Activated naive CD4-positive, alpha-beta T cell treated with Interleukin-2 at 50 U/mL for 16 hours (primary cell): ENCODE results near the gene LIG3.
"Not testable (repeated sequence)": the region's sequence is repeated elsewhere in the genome, so short reads cannot be mapped to it uniquely, and the experiment has no call there.

Experiments
- DNase-seq: peaks from one replicate; pipeline ENCODE4 v3.0.0-alpha.2; 2020

LIG3 gene

GRCh38 chr17:35000965-35001364, 20.7 kb downstream of the LIG3 start:
- not testable (repeated sequence) for DNase-seq

GRCh38 chr17:35001549-35001948, 21.2 kb downstream of the LIG3 start:
- no peak for DNase-seq

DNA sequence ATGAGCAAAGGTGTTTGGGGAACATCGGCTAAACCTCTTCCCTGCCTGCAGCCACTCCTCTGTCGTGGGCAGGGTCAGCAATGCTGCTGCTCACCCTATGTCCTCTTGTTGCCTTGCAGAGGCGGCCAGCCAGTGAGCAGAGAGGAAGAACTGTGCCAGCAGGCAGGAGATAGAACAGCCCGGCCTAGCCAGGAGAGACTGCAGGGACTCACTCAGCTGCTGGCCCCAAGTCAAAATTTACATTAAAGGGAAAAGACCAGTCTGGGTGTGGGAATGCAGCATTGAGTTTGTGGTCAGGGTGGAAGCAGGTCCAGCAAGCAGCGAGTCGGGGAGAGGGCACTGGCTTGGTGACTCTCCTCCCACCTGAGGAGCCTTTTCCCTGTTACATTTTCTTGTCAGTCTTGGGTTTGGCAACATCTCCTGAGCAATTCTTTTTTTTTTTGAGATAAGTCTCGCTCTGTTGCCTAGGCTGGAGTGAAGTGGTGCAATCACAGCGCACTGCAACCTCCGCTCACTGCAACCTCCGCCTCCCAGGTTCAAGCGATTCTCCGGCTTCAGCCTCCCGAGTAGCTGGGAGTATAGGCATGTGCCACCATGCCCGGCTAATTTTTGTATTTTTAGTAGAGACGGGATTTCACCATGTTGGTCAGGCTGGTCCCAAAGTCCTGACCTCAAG, 22.7 kb downstream of the LIG3 start:
- no peak for DNase-seq

DNA sequence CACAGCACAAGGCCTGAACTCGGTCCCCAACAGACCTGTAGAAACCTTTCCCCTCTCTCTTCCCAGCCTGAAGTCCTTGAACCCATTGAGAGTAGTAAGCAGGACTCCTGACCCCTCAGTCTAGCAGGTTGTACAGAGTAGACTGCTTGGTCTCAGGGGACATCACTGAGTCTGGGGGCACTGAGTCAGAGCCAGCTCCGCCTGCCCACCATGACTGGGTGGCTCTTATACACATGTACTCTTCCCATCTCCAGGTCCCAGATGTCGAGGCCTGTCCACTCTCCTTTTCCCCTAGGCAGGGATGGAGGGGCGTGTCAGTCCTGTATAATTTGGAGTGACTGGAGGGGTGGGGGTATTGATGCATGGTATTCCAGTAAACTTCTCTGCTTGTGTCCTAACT, 23.5 kb downstream of the LIG3 start:
- no peak for DNase-seq

GRCh38 chr17:35006345-35006744, 26.0 kb downstream of the LIG3 start:
- DNase-seq, result no peak

GRCh38 chr17:35006961-35007360, 26.6 kb downstream of the LIG3 start:
- no peak for DNase-seq

GRCh38 chr17:35010093-35010492, 29.8 kb downstream of the LIG3 start:
- DNase-seq, result no peak

GRCh38 chr17:35011671-35012216, 31.4 kb downstream of the LIG3 start:
- DNase-seq, result no peak

GRCh38 chr17:35016369-35016768, 36.1 kb downstream of the LIG3 start:
- DNase-seq, result no peak

DNA sequence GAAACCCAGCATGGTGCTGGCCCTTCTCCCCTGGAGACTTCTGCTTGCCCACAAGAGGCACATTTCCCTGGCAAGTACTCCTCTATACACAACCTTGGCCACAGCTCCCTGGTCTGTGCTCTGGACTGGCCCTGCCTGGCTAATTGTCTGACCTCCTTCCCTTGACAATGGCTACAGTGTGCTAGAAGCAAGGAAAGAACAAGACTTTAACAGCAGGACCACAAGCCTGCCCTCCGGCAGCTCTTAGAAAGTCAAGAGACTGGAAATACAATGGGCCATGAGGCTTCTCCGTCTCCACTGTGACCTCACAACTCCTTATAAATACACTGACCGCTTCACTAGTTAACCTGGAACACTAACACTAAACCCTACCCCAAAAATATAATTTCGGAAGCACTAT, 36.7 kb downstream of the LIG3 start:
- DNase-seq, result no peak

DNA sequence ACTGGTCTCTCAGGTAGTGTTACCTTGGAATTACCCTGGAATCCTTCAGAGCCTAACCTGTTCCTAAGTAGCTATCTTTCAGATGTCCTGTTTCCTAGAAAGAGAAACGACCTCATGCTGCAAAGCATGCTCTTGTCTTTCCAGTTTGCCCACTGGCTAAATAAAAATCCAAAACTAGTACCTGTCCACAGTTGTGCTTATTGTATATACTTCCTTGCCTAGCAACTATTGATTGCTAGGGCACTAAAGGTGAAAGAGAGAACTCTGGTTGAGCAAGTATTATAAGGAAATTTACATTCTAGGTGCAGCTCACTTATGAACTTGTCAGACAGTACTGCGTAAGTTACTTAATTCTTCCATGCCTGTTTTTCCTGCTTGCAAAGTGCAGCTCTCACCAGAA, 38.5 kb downstream of the LIG3 start:
- no peak for DNase-seq

DNA sequence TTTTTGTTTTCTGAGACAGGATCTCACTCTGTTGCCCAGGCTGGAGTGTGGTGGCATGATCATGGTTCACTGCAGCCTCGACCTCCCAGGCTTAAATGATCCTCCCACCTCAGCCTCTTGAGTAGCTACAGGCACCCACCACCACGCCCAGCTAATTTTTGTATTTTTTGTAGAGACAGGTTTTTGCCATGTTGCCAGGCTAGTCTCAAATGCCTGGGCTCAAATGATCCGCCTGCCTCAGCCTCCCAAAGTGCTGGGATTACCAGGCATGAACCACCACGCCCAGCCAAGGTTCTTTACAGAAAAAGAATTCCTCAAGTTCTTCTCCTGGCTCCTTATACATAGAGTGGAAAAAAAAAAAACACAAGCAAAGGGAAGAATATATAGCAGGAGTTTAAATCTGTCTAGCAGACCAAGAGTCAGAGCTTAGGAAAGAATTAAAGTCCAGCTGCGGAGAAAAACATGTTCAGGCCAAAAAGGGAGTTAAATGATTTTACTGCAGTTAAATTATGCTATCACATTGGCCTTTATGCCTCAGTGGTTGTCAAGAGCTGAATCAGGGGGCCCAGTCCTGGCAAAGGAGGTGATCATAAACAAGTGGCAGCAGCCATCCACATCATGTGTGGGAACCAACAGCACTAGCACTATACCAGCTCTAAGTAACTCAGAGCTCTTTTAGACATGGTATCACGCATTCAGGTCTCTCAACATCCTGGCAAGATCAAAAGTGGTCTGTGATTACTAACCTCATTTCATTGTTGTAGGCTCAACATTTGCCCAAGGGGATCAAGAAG, 39.3 kb downstream of the LIG3 start:
- DNase-seq, result no peak

GRCh38 chr17:35021520-35022380, 41.4 kb downstream of the LIG3 start:
- DNase-seq, result no peak

- peak; percentile 76 for DNase-seq
Measured at GRCh38 chr17:35022536-35023063, 42.3 kb downstream of the LIG3 start.

DNA sequence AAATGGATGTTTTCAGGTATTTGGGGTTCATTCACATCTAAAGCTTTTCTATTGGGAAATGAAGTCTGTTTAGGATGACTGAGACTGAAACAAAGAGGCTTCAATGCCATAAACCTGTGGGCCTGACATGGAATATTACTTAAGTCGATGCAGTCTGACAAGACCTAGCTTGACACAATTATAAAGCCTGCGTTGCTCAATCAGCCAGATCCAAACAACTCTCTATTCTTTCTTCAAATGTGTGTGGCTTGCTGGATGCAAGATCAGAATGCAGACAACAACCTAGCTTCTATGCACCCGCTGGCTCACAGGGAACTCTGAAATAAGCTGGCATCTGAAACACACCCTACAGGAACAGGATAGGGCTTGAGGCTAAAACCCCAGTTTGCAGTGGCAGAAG, 43.2 kb downstream of the LIG3 start:
- no peak for DNase-seq

- no peak for DNase-seq
Measured at GRCh38 chr17:35025541-35025940, 45.2 kb downstream of the LIG3 start.

GRCh38 chr17:35028097-35028496, 47.8 kb downstream of the LIG3 start:
- not testable (repeated sequence) for DNase-seq

- no peak for DNase-seq
Measured at GRCh38 chr17:35028531-35029262, 48.4 kb downstream of the LIG3 start.

- no peak for DNase-seq
Measured at GRCh38 chr17:35030780-35031179, 50.5 kb downstream of the LIG3 start.

DNA sequence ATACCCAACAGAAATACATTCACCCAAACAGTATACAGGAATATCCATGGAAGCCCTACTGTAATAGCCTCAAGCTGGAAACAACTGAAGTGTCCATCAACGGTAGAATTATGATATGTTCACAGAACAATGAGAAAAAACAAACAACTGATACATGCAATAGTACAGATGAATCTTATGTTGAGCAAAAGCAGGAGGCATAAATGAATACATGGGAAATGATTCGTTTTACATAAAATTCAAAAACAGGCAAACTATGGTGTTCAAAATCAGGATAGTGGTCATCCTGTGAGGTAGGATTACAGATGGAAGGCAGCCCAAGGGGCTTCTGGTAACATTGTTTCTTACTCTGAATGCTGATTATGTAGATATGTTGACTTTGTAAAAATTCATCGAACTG, 58.1 kb downstream of the LIG3 start:
- DNase-seq, result no peak

DNA sequence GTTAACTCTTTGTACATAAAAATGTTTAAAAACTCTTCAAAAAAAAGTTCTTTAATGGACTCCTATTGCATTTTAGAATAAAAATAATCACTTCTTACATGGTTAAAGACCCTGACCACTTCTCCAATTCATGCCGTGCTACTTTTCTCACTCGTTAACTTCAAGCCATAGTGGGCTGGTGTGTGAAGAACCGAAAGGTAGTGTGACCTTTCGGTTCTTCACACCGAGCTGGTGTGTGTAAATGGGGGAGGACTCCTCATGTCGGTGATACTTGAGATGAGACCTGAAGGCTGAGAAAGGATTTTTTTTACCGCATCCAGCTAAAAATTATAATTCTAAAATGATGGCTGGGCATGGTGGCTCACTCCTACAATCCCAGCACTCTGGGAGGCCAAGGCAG, 61.1 kb downstream of the LIG3 start:
- no peak for DNase-seq

- DNase-seq, result no peak
Measured at GRCh38 chr17:35044181-35044580, 63.9 kb downstream of the LIG3 start.
